Fibroblast of lung (primary cell): Measurements from ENCODE around the gene TNFRSF19. TPM values are rescaled to one million over a fixed set of nuclear protein-coding genes. Genes with fewer than 3 reads are reported as not detected.

ENCODE experiments used
- DNase-seq, 2 donors: peaks; one replicate each; pipeline versions ENCODE4 v3.0.0 to v3.0.0-alpha.2; 2010; ENCODE audit warnings: low read depth in 2 of 2
- H2AFZ ChIP-seq: 2 replicates; pipeline ENCODE4 v1.5.1; 2012; ENCODE audit warnings: low read length, control low read depth, inconsistent platforms
- H3K27ac ChIP-seq: 2 replicates; pipeline ENCODE4 v1.5.1; 2011; ENCODE audit warnings: low read length, control low read depth; ENCODE audit not compliant: insufficient read depth
- H3K27me3 ChIP-seq: 2 replicates; pipeline ENCODE4 v1.5.1; 2011; ENCODE audit warnings: mild to moderate bottlenecking, low read length; ENCODE audit not compliant: control insufficient read depth, insufficient read depth
- H3K36me3 ChIP-seq: 2 replicates; pipeline ENCODE4 v1.5.1; 2011; ENCODE audit warnings: low read length; ENCODE audit not compliant: control insufficient read depth, insufficient read depth
- H3K4me1 ChIP-seq: 2 replicates; pipeline ENCODE4 v1.5.1; 2011; ENCODE audit warnings: low read length; ENCODE audit not compliant: control insufficient read depth, insufficient read depth; ENCODE audit errors: extremely low read depth
- H3K4me2 ChIP-seq: 2 replicates; pipeline ENCODE4 v1.5.1; 2011; ENCODE audit warnings: low read length, control low read depth; ENCODE audit not compliant: insufficient read depth; ENCODE audit errors: extremely low read depth
- H3K4me3 ChIP-seq, 4 experiments: fragments of 200-600 bp in 1 of 4; sonication (generic) in 1 of 4; replicated peaks in 1 of 4; 2 replicates each; pipeline ENCODE4 v1.5.1; 2011 to 2016; ENCODE audit warnings: low read length in 4 of 4, low read depth in 3 of 4, mild to moderate bottlenecking in 3 of 4, control low read depth in 2 of 4, inconsistent platforms in 1 of 4, mixed read lengths in 1 of 4; ENCODE audit not compliant: insufficient read depth in 1 of 4; ENCODE audit errors: control extremely low read depth in 1 of 4
- H3K79me2 ChIP-seq: 2 replicates; pipeline ENCODE4 v1.5.1; 2012; ENCODE audit warnings: mild to moderate bottlenecking, low read length, inconsistent platforms; ENCODE audit not compliant: control insufficient read depth, insufficient read depth
- H3K9ac ChIP-seq: 2 replicates; pipeline ENCODE4 v1.5.1; 2011; ENCODE audit warnings: mild to moderate bottlenecking, low read length, control low read depth; ENCODE audit not compliant: insufficient read depth
- H3K9me3 ChIP-seq: 2 replicates; pipeline ENCODE4 v1.5.1; 2012; ENCODE audit warnings: low read depth, low read length; ENCODE audit not compliant: control insufficient read depth, insufficient read depth
- H4K20me1 ChIP-seq: 2 replicates; pipeline ENCODE4 v1.5.1; 2011; ENCODE audit warnings: low read length; ENCODE audit not compliant: control insufficient read depth, insufficient read depth; ENCODE audit errors: extremely low read depth
- EZH2 ChIP-seq: IDR thresholded peaks from 2 replicates; pipeline ENCODE4 v1.5.1; 2012; ENCODE audit warnings: low read length, control low read depth, mild to moderate bottlenecking; ENCODE audit errors: missing control alignments
- polyA plus RNA-seq, 2 donors: library from polyadenylated mRNA; depleted of rRNA in 1 of 2; stranded (reverse) in 1 of 2; unstranded in 1 of 2; fragments of >200 nt; gene quantifications; 2 replicates each; pipeline ENCODE4 v1.2.1, GENCODE V29; 2011 to 2012; ENCODE audit warnings: missing spikeins in 1 of 2
- total RNA-seq: library from RNA; depleted of rRNA; stranded (reverse); fragments of >200 nt; gene quantifications from 2 replicates; pipeline ENCODE4 v1.2.1, GENCODE V29; 2014
- TF ChIP-seq, protein P1 (sequence below), 2 donors: IDR thresholded peaks in 1 of 2; conservative IDR thresholded peaks in 1 of 2; 1 replicate in 1 of 2; 2 replicates in 1 of 2; pipeline ENCODE4 v1.5.1; 2011 to 2012; ENCODE audit warnings: low read length in 2 of 2, control low read depth in 1 of 2, inconsistent platforms in 1 of 2, low read depth in 1 of 2, mild to moderate bottlenecking in 1 of 2

TNFRSF19 gene
- total and polyA plus RNA-seq, 2 donors (not counting 1 experiment from before 2014, with no cell fraction given), result 260 to 330 TPM

DNA sequence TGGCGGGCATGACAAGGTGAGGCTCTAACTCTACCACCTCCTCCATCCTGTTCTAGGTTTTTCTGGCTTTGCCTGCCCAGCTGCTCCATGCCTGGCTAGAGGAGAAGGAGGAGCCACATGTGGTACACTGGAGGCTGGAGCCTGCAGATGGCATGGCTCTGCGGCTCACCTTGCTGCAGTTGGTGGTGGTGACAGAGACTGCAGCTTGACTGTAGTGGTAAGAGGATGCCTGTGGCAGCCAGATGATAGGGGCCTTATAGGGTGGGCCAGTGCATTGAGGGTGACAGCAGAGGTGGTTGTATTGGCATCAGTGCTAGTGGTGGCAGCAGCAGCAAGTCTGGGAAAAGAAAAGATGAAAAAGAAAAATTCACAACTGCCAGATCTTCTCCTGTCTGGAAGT is 146.2 kb downstream of the TNFRSF19 start:
- peaks cover 3% of the 10 kb centered on the region for H3K4me1 ChIP-seq
- H3K4me2 ChIP-seq, result no peak overlapping the region
- no peak overlapping the region for H2AFZ ChIP-seq
- no peaks in the 10 kb centered on the region for H3K79me2 ChIP-seq
- no peak overlapping the region for H3K4me3 ChIP-seq
- H3K9ac ChIP-seq, result no peak overlapping the region
- no peaks in the 10 kb centered on the region for H3K36me3 ChIP-seq
- no peaks in the 10 kb centered on the region for H4K20me1 ChIP-seq
- no peak overlapping the region for H3K27ac ChIP-seq
- no peak for DNase-seq
- TF ChIP-seq, protein P1, sequence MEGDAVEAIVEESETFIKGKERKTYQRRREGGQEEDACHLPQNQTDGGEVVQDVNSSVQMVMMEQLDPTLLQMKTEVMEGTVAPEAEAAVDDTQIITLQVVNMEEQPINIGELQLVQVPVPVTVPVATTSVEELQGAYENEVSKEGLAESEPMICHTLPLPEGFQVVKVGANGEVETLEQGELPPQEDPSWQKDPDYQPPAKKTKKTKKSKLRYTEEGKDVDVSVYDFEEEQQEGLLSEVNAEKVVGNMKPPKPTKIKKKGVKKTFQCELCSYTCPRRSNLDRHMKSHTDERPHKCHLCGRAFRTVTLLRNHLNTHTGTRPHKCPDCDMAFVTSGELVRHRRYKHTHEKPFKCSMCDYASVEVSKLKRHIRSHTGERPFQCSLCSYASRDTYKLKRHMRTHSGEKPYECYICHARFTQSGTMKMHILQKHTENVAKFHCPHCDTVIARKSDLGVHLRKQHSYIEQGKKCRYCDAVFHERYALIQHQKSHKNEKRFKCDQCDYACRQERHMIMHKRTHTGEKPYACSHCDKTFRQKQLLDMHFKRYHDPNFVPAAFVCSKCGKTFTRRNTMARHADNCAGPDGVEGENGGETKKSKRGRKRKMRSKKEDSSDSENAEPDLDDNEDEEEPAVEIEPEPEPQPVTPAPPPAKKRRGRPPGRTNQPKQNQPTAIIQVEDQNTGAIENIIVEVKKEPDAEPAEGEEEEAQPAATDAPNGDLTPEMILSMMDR (conservative IDR thresholded peaks at IDR 0.05 in 1 of 2, IDR thresholded peaks at IDR 0.05 in 1 of 2; ENCODE audit: low read depth in 1 of 2, low read length in 2 of 2), result no peak
- no peak for TF ChIP-seq EZH2
- no peaks in the 10 kb centered on the region for H3K27me3 ChIP-seq
- H3K9me3 ChIP-seq, result no peaks in the 10 kb centered on the region

DNA sequence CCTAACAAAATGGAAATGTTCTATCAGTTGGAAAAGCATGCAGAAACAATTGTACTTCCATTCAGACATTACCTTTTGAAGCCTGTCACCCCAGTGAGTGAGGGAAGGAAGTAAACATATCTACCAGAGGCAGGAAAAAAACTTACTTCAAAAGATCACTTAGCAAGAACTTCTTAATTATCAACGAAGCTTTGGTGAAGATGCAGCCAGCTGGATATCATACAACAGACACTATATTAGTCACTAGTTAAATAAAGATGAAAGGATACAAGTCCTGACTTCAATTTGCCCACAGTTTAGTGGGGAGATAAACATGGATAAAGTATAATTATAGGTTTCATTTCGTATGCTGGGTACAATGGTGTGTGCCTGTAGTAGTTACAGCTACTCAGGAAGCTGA is 148.8 kb downstream of the TNFRSF19 start:
- no peak overlapping the region for H3K9ac ChIP-seq
- H3K79me2 ChIP-seq, result no peaks in the 10 kb centered on the region
- no peak overlapping the region for H3K4me2 ChIP-seq
- no peaks in the 10 kb centered on the region for H3K27me3 ChIP-seq
- peaks cover 14% of the 10 kb centered on the region for H3K4me1 ChIP-seq
- H3K9me3 ChIP-seq, result no peaks in the 10 kb centered on the region
- TF ChIP-seq, protein P1 (conservative IDR thresholded peaks at IDR 0.05 in 1 of 2, IDR thresholded peaks at IDR 0.05 in 1 of 2; ENCODE audit: low read depth in 1 of 2, low read length in 2 of 2), result no peak
- no peak for TF ChIP-seq EZH2
- DNase-seq, result peak in 1 of 2 donors; percentile 46
- no peaks in the 10 kb centered on the region for H4K20me1 ChIP-seq
- H3K36me3 ChIP-seq, result no peaks in the 10 kb centered on the region
- H2AFZ ChIP-seq, result peak overlapping the region; percentile 36
- no peak overlapping the region for H3K27ac ChIP-seq
- no peak overlapping the region for H3K4me3 ChIP-seq

DNA sequence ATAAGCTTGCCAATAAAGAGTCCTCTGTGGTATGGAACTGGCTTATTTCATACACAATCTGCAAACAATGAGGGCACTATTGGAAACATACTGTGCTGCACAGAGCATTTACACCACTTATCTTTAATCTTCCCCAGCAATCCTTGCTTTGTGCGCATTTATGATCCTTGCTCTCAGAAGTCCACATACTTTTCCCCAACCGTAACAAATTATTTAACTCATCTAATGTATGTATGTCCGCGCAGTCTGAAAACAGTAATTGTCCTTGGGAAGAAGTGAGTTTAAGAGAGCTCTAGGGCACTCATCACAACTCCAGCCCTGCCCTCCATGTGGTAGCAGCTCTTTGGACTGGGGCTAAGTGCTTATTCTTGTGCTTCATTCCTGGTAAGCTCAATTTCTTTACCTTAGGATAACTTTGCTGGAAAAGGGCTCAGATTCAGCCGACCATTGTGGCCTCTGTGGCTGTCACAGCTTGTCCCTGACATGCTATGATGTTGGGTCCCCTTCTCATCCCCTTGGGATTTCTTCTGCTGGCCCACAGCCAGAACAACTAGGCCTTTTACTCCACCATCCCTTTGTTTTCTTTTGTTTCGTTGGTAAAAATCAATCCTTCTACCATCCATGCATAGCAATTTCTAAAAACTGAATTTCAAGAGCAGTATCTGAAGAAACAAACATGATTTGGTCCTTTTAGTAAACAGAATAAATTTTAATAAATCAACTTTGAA is 152.7 kb downstream of the TNFRSF19 start:
- no peak for DNase-seq
- H4K20me1 ChIP-seq, result no peaks in the 10 kb centered on the region
- H3K79me2 ChIP-seq, result no peaks in the 10 kb centered on the region
- H3K27ac ChIP-seq, result no peak overlapping the region
- no peaks in the 10 kb centered on the region for H3K9me3 ChIP-seq
- peaks cover 15% of the 10 kb centered on the region for H3K4me1 ChIP-seq
- no peaks in the 10 kb centered on the region for H3K36me3 ChIP-seq
- TF ChIP-seq, protein P1 (conservative IDR thresholded peaks at IDR 0.05 in 1 of 2, IDR thresholded peaks at IDR 0.05 in 1 of 2; ENCODE audit: low read depth in 1 of 2, low read length in 2 of 2), result no peak
- TF ChIP-seq EZH2, result no peak
- H3K4me2 ChIP-seq, result no peak overlapping the region
- H3K27me3 ChIP-seq, result no peaks in the 10 kb centered on the region
- H3K4me3 ChIP-seq, result no peak overlapping the region
- no peak overlapping the region for H3K9ac ChIP-seq
- H2AFZ ChIP-seq, result no peak overlapping the region
